Measurements from ENCODE around the gene G3BP1.

DNA sequence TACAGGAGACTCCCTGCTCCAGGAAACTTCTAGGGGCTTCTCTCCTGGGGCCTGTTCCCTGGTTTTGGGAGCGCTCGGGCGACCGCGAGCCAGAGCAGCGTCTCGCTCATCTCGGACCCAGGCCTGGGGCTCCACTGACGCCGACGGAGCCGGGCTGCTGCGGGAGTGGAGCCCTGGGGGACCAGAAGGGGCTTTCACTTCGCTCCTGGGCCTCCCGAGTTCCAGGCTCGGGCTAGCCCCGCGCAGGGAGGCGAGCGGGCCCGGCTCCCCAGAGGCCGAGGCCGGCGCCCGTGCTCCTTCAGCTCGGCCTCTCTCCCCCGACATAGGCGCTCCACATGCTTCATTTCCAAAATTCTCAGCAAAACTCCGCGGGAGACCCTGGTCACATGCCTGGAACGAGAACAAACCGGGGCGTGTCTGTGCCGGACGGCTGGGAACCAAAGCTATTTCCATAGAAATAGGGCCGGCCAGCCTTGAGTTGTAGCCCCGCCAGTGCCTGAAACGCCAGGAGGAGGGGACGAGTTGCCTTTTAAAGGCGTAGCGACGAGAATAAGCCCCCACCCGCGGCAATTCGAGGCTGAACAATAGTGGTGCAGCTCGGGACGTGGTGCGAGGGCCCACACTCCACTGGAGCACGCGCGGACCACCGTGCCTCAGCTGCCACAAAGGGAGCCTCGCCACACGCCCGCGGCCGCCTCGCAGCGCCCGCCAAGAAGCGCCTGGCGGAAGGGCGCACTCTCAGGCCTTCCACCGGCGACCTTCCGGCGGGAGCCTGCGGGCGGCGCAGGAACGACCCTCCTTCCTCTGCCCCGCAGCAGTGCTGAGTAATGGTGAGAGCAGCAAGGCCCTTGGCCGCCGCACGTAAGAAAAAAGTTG, 1.1 kb upstream of the G3BP1 start:
- TF ChIP-seq CTCF (conservative IDR thresholded peaks at IDR 0.05; ENCODE audit: low read depth, low read length) = no peak
- TF ChIP-seq EZH2 (IDR thresholded peaks at IDR 0.05; ENCODE audit: low read length, unreplicated experiment) = no peak

All from PC-3 (cell line).